Pons (tissue), 1 donor: ENCODE data around the gene TTBK2.
"Not testable (repeated sequence)": the region's sequence is repeated elsewhere in the genome, so short reads cannot be mapped to it uniquely, and the experiment has no call there.

Source experiments
- DNase-seq: peaks from one replicate; pipeline ENCODE4 v3.0.0-alpha.2; 2016; ENCODE audit warnings: low spot score

The TTBK2 gene

DNA sequence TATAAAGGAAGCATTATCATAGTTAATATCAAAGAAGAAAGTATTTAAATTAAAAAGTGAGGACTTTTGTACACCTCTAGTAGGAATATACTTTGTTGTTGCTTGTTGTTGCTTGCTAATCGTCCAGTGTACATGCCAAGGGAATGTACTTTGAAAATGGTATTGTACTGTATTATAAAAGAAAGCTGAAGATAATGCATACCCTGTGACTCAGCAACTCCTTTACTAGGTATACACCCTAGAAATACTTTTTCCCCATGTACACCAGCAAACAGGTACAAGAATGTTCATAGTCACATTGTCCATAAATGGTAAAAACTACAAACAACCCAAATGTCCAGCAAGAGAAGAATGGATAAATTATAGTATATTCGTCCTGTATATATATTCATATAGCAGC is 12.0 kb downstream of the TTBK2 start:
- no peak for DNase-seq

DNA sequence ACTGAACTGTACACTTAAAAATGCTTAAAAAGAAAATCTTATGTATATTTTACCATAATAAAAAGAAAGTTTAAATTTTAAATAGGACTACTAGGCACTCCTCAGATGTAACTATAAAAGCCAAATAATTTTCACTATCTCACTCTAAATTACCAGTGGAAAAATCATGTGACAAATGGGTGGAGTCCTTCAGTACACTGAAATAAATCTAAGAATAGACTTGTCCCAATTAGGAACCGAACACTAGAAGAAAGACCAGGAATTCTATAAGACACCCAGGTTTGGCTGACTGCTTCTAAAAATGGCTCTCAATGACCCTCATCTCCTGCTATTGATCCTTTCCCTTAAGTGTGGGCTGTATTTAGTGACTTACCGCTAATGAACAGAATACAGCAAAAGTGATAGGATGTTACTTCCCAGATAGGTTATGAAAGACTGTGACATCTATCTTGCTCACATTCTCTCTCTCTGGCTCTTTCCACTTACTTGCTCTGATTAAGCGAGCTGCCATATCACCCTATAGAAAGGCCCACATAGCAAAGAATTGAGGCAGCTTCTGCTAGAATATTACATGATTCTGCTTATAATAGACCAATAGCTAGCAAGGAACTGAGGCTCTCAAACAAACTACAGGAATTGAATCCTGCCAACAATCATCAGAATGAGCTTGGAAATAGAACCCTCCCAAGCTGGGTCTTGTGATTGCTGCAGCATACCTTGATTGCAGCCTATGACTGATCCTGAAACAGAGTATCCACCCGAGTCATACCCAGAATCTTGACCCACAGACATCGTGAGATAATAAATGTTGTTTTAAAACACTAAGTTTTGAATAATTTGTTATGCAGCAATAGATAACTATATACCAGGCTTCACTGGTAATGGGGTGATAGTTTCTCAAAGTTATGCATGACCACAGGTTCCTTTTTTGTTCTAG is 16.9 kb downstream of the TTBK2 start:
- DNase-seq = no peak

DNA sequence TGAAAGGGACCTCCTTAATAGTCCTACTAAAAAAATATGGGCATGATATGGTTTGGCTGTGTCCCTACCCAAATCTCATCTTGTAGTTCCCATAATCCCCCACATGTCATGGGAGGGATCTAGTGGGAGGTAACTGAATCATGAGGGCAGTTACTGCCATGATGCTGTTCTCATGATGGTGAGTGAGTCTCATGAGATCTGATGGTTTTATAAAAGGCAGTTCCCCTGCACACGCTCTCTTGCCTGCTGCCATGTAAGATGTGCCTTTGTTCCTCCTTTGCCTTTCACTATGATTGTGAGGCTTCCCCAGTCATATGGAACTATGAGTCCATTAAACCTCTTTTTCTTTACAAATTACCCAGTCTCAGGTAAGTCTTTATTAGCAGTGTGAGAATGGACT is 26.7 kb downstream of the TTBK2 start:
- not testable (repeated sequence) for DNase-seq

DNA sequence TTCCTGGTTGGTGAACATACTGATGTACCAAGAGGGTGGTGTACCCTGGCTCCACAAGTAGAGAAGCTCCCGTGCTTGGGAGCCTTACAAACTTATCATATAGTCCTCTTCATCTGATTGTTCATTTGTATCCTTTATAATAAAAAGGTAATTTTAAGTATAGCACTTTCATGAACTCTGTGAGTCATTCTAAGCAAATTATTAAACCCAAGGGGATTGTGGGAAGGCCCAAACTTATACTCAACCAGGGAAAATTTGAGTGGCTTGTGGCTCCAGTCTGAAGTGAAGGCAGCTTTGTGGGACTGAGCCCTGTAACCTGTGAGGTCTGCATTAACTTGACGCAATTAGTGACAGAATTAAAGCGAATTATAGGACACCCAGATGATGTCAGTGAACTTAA is 29.0 kb downstream of the TTBK2 start:
- DNase-seq = no peak

DNA sequence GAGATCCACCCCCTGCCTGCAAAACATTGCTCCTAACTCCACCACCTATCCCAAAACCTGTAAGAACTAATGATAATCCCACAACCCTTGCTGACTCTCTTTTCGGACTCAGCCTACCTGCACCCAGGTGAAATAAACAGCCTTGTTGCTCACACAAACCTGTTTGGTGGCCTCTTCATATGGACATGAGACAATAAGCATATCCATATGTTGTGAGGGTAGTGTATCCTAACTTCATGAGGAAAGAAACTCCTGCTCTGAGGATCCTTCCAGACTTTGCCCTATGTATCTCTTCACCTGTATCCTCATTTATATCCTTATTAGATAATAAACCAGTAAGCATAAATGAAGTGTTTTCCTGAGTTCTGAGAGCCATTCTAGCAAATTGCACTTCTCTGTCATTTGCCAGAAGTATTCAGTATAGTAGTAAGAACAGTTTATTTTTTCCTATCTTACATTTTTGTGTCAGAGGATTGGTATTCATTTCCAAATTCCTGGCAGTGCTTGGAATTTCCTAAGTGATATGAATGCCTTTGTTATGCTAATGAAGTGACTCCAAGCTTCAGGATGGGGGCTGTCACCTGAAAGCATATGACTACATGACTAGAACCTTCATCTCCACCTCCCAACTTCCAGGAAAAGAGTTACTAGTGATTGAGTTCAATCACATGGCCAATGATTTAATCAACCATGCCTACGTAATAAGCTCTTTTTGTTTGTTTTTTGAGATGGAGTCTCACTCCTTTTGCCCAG is 30.2 kb downstream of the TTBK2 start:
- no peak for DNase-seq

DNA sequence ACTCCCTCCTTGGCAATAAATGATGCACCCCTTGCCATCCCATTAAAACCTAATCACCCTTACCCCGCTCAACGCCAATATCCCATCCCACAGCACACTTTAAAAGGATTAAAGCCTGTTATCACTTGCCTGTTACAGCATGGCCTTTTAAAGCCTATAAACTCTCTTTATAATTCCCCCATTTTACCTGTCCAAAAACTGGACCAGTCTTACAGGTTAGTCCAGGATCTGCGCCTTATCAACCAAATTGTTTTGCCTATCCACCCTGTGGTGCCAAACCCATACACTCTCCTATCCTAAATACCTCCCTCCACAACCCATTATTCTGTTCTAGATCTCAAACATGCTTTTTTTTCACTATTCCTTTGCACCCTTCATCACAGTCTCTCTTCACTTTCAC is 33.2 kb downstream of the TTBK2 start:
- DNase-seq = not testable (repeated sequence)

DNA sequence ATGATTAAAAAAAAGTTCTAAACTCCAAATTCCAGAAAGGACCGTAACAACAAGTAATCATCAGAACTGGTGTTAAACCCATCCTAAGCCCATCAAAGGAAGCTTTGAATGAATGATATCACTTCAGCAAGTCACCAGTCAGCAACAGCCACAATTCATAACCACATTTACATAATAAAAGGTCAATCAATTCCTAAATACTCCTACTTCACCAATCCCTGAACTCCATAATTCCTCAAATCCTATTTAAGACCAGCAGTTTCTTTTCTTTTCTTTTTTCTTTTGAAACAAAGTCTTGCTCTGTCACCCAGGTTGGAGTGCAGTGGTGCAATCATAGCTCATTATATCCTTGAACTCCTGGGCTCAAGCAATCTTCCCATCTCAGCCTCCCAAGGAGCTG is 40.5 kb downstream of the TTBK2 start:
- no peak for DNase-seq

DNA sequence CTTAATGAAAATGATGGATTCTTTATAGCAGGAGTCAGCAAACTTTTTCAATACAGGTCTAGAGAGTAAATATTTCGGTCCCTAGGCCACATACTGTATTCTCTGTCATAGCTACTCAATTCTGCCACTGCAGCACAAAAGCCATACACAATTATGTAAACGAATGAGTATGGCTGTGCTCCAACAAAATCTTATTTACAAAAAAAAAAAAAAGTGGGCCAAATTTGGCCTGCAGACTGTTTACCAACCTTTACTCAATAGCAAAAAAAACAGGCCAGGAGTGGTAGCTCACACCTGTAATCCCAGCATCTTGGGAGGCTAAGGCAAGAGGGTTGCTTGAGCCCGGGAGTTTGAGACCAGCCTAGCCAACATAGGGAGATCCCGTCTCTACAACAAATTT is 41.1 kb downstream of the TTBK2 start:
- no peak for DNase-seq

DNA sequence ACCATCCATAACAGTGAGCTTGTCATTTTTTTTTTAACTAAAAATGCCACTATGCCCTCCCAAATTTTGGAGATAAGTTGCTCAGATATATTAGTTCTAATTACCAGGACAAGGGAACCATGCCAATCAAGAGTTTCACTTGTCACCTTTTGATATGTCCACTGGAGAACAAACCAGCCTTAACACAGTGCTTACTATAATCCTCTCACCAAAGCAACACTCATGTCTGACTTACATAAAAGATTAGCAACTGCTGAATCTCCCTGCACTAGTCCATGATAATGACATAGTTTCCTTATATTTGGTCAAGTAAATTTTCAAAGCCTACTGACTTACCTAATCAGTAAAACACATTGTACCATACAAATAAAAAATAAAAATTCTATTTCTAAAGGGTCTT is 44.4 kb downstream of the TTBK2 start:
- DNase-seq = no peak

DNA sequence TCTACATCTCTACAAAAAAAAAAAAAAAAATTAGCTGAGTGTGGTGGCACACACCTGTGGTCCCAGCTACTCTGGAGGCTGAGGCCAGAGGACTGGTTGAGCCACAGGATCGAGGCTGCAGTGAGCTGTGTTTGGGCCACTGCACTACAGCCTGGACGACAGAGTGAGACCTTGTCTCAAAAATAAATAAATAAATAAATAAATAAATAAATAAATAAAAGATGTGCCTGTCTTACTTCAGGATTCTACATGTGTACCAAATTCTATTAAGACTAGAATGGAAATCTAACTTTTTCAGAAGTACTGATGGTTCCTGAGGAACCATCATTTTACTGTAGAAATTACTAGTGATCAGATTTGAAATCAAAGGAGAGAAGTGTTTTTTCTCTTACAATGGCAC is 51.9 kb downstream of the TTBK2 start:
- DNase-seq = no peak

DNA sequence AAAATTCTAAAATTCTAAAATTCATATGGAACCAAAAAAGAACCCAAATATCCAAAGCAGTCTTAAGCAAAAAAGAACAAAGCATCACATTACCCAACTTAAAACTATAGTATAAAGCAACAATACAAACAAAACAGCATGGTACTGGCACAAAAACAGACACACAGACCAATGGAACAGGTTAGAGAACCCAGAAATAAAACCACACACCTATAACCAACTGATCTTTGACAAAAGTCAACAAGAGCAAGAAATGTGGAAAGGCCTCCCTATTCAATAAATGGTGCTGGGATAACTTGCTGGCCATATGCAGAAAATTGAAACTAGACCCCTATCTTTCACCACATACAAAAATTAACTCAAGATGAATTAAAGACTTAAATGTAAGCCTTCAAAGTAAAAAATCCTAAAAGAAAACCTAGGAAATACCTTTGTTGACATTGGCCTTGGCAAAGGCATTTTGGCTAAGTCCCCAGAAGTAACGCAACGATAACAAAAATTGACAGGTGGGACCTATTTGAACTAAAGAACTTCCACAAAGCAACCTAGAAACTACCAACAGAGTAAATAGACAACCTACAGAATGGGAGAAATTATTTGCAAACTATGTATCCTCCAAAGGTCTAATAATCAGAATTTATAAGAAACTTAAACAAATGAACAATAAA is 56.9 kb downstream of the TTBK2 start:
- DNase-seq = no peak

DNA sequence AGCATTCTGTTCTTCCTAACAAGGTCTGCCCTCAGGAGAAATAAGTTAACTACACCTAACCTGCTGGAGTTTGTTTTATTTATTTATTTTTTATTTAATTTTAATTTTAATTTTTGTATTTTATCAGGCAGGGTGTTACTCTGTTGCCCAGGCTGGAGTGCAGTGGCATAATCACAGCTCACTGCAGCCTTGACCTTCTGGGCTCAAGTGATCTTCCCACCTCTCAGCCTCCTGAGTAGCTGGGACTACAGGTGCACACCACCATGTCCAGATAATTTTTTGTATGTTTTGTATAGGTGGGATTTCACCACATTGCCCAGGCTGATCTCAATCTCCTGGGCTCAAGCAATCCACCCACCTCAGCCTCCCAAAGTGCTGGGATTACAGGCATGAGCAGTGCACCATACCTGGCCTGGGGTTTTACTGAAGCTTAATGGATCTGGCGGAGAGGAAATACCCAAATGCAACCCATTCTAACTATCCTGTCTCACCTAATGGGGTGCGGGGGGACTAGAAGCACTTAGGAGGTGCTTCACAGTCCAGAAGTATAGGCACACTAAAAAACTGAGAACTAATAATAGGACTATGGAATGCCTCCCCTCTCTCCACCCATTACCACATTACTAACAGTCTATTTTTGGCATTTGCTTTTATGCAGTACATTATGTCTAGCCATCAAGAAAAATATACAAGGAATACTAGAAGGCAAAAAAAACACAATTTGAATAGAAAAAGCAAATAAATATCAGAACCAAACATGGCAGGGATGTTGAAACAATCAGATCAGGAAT is 61.4 kb downstream of the TTBK2 start:
- DNase-seq = no peak

DNA sequence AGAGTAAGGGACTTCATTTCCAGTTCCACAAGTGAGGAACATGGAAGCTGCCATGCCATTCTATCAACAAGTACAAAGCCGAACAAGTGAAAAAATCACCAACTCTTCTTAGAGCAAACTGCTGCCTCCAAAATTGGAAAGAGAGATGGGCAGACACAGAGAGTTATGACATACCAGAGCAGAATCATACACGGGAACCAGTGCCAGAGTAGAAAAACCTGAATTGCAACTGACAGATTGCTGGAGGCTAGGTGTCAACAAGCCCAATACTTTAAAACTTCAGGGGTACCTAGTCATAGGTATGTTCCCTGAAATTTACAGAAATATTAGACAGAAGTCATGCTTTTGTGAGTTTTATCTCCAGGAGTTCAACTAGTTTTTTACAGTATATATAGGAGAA is 62.0 kb downstream of the TTBK2 start:
- DNase-seq = no peak

DNA sequence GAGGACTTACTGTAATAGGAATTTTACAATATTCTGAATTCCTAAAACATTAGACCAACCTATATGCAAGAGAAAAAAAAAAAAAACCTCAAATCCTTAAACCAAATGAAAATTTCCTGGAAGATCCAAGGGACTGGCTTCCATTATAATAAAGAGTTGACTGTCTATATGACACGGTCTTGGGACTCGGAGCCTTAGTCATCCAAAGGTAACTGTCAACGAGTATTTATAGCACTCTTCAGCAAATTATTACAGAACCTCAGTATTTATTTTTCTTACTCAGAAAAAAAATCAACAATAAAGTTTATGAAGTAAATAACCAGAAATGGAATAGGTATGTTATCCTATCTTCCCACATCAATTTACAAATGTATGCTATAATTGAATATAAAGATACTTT is 66.0 kb downstream of the TTBK2 start:
- no peak for DNase-seq

DNA sequence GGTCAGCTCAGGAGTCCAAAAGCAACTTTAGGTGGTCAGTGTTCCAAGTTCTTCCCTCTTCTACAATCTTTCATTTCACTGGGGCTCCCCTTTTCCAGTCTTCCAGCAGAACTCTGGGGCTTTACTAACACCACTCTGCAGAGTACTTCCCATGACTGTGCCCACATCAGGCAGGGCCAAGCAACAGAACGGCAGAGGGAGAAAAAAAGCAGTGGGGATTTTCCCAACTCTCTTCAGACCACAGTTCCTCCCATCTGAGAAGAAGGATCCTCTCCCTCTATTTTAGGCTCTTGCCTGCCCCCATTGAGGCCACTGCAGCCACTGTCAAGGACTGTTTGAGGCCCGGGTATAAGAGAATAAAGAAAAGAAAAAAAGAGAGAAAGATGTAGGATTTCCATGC is 70.7 kb downstream of the TTBK2 start:
- DNase-seq = no peak

DNA sequence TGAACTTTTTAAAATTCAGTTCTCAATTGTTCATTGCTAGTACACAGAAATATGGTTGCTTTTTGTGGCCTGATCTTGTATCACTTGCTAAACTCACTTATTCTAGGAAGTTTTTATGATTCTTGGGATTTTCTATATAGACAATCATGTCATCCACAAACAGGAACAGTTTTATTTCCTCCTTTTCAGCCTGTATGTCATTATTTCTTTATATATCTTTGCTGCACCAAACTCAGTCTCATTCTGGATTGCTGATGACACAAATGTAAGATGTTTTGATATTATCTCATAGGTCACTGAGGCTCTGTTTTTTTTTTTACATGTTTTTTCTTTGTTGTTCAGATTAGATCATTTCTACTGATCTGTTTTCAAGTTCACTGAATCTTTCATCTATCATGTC is 71.7 kb downstream of the TTBK2 start:
- no peak for DNase-seq

DNA sequence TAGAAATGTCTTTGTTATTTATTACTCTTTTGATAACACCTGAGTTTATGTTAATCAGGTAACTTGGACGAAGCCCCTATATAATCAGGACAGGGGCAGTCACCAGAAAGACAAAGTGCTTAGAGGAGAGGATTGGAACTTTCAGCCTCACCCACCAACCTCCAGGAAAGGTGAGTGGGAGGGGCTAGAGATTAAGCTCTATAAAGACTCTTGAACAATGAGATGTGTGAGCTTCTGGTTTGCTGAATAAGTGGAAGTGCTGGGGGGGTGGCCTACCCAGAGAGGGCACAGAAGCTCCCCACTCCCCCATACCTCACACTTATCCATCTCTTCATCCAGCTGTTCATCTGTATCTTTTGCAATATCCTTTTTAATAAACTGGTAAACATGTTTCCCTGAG is 73.9 kb downstream of the TTBK2 start:
- no peak for DNase-seq

DNA sequence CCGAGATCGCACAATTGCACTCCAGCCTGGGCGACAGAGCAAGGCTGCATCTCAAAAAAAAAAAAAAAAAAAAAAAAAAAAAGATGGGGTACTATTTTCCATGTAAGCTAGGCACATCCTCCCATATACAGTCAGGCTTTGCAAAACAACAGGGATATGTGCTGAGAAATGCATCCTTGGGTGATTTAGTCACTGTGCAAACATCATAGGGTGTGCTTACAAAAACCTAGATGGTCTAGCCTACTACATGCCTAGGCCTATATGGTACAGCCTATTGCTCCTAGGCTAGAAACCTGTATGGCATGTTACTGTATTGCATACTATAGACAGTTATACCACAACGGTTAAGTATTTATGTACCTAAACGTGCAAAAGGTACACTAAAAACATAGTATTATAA is 75.0 kb downstream of the TTBK2 start:
- no peak for DNase-seq

DNA sequence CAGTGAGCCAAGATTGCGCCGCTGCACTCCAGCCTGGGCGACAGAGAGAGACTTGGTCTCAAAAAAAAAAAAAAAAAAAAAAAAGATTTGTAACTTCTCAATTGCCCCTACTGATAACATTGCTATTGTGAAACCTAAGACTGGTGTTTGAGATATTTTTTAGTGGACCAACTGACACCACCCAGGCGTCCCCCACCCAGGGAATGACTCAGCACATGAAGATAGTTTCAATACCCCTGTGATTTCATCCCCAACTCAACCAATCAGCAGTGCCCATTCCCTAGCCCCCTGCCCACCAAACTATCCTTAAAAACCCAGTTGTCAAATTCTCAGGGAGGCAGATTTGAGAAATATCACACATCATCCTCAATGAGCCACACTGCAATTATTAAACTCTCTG is 76.9 kb downstream of the TTBK2 start:
- no peak for DNase-seq

DNA sequence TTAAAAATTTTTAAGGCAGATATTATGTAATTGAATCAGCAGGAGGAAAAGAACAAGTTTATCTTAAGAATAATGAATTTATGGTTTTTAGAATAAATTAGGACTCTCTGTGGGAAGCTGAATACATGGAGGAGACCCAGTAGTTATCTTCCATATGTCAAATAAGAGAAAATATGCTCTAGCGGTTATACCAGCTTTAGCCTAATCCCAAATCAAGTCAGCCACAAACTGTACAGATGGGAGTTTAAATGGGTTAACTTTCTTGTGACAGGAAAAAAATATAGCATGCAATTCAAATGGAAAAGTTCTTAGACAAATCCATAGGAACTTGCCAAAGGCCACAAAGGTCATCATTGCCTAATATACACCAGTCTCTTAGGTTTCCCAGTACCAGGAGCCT is 84.3 kb downstream of the TTBK2 start:
- DNase-seq = no peak

DNA sequence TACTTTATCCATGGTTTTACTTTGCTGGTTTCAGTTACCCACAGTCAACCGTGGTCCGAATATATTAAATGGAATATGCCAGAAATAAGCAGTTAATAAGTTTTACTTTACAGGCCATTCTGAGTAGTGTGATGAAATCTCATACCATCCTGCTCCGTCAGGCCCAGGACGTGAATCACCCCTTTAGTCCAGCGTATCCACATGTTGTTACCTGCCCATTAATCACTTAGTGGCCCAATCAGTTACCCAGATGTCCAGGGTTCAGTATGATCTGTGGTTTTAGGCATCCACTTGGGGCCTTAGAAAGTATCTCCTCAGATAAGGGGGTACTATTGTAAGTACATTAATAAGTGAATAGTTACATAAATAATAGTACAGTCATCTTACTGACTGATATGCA is 88.0 kb downstream of the TTBK2 start:
- DNase-seq = no peak

DNA sequence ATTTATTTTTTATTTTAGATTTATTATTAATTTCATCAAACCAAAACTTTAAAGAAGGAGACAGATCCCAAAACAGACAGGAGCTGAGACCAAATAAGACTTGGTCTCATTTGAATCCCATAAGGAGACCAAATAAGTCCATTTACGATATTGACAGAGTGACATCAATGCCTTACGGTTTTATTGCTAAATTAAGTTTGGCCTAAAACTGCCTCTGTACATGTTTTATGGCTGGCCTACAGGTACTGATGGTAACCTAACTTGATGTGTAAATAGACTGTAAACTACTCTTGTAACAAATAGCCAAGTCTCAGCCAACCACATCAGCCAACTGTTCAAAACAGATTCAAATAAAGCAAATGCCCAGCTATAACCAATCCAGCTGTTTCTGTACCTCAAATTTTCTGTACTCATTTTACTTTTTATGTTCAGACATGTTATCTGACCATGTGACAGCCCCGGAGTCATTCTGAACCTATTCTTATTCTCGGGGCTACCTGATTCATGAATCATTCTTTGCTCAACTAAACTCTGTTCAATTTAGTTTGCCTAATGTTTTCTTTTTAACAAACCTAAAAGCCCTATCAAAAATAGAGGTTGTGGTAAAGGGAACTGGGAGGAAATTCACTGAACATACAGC is 94.2 kb downstream of the TTBK2 start:
- no peak for DNase-seq
